NCI-H2227 (cell line): ENCODE results near the gene TRMU.

Experiments
- DNase-seq: peaks from one replicate; lab custom pipeline; 2025; ENCODE audit not compliant: unreplicated experiment; lab: John Stamatoyannopoulos, UW

Gene TRMU

GRCh38 chr22:46335201-46336118 lies at the start of gene TRMU:
TSS of gene TRMU (plus strand) at chr22:46335714. CDS start at chr22:46335765, 51 bp downstream.
- DNase-seq = peak; percentile 84

GRCh38 chr22:46286006-46286405 lies 49.5 kb upstream of the TRMU start:
- DNase-seq = no peak

- DNase-seq = no peak
These were observed 48.3 kb upstream of the TRMU start for GRCh38 chr22:46286941-46287872.

- no peak for DNase-seq
These were observed 47.4 kb upstream of the TRMU start for GRCh38 chr22:46287873-46288751.

GRCh38 chr22:46288846-46289243 lies 46.7 kb upstream of the TRMU start:
- no peak for DNase-seq

- no peak for DNase-seq
These were observed 46.1 kb upstream of the TRMU start for GRCh38 chr22:46289244-46289891.

GRCh38 chr22:46290121-46290842 lies 45.2 kb upstream of the TRMU start:
- no peak for DNase-seq

- DNase-seq = no peak
These were observed 44.4 kb upstream of the TRMU start for GRCh38 chr22:46290843-46291785.

- no peak for DNase-seq
These were observed 43.3 kb upstream of the TRMU start for GRCh38 chr22:46292173-46292572.

GRCh38 chr22:46292732-46293131 lies 42.8 kb upstream of the TRMU start:
- no peak for DNase-seq

- DNase-seq = peak; percentile 5
These were observed 41.8 kb upstream of the TRMU start for GRCh38 chr22:46293577-46294260.

GRCh38 chr22:46294784-46295183 lies 40.7 kb upstream of the TRMU start:
- no peak for DNase-seq

GRCh38 chr22:46295277-46295971 lies 40.1 kb upstream of the TRMU start:
- DNase-seq = no peak

GRCh38 chr22:46296257-46297150 lies 39.0 kb upstream of the TRMU start, which contains the start of gene GTSE1:
TSS of gene GTSE1 (plus strand) at chr22:46296870. CDS start at chr22:46297401, 531 bp downstream.
- peak; percentile 95 for DNase-seq

GRCh38 chr22:46297151-46297812 lies 38.2 kb upstream of the TRMU start:
- DNase-seq = no peak

- no peak for DNase-seq
These were observed 36.4 kb upstream of the TRMU start for GRCh38 chr22:46299101-46299500.
